Measurements from ENCODE around the gene S100A2.

Gene S100A2

GRCh38 chr1:153610811-153611301, 45.2 kb upstream of the S100A2 start:
- Histone ChIP-seq H3K9me3 (replicated peaks in 1 of 2; ENCODE audit: control insufficient read depth in 2 of 2, insufficient read depth in 1 of 2, low read depth in 1 of 2, low read length in 2 of 2) (no peaks in the 10 kb centered on the region), H3K79me1 (ENCODE audit: low read depth, low read length) (no peaks in the 10 kb centered on the region), H3K4me1 (ENCODE audit: control insufficient read depth in 2 of 2, insufficient read depth in 1 of 2, low read depth in 1 of 2, low read length in 2 of 2) (peaks cover 21 to 28% of the 10 kb centered on the region in 2 donors), H3K36me3 (replicated peaks in 1 of 2; ENCODE audit: control insufficient read depth in 2 of 2, insufficient read depth in 2 of 2, low read length in 2 of 2) (no peaks in the 10 kb centered on the region), H3K4me2 (ENCODE audit: insufficient read depth, low read length, poor library complexity, severe bottlenecking) (no peak overlapping the region), H4K8ac (ENCODE audit: low read depth, low read length) (no peak overlapping the region), H4K91ac (ENCODE audit: low read depth, low read length, poor library complexity) (no peak overlapping the region), H2BK5ac (ENCODE audit: low read length) (no peak overlapping the region), H2BK120ac (ENCODE audit: low read depth, low read length) (no peak overlapping the region), H3K4me3 (ENCODE audit: low read length in 2 of 2) (no peak overlapping the region), H2BK15ac (ENCODE audit: low read length) (no peak overlapping the region), H2AFZ (ENCODE audit: low read length) (no peak overlapping the region), H3K27me3 (ENCODE audit: control insufficient read depth in 3 of 3, insufficient read depth in 3 of 3, low read depth in 1 of 3, low read length in 3 of 3) (no peaks in the 10 kb centered on the region), H3K9ac (ENCODE audit: low read depth, low read length, poor library complexity) (no peak overlapping the region), H3K4ac (ENCODE audit: low read length) (no peak overlapping the region), H3K14ac (ENCODE audit: low read length) (no peak overlapping the region), H3K23ac (ENCODE audit: low read depth, low read length, poor library complexity) (no peak overlapping the region), H3K27ac (replicated peaks; ENCODE audit: low read length) (no peak overlapping the region), H3K18ac (ENCODE audit: low read length) (no peak overlapping the region), H2AK5ac (ENCODE audit: low read depth, low read length) (peak overlapping the region; percentile 22), H2BK12ac (ENCODE audit: low read length) (no peak overlapping the region)
- DNase-seq (ENCODE audit: low spot score) = no peak
- WGBS, 2 donors (ENCODE audit: extremely low coverage in 2 of 2, insufficient read length in 2 of 2, insufficient replicate concordance in 1 of 2) = no CpG with 5 or more reads among the region's 7 CpGs

- Histone ChIP-seq H3K14ac (ENCODE audit: low read length) (no peak overlapping the region), H3K27me3 (ENCODE audit: control insufficient read depth in 3 of 3, insufficient read depth in 3 of 3, low read depth in 1 of 3, low read length in 3 of 3) (no peaks in the 10 kb centered on the region), H3K4me2 (ENCODE audit: insufficient read depth, low read length, poor library complexity, severe bottlenecking) (no peak overlapping the region), H2AFZ (ENCODE audit: low read length) (no peak overlapping the region), H2AK5ac (ENCODE audit: low read depth, low read length) (no peak overlapping the region), H3K9ac (ENCODE audit: low read depth, low read length, poor library complexity) (no peak overlapping the region), H3K79me1 (ENCODE audit: low read depth, low read length) (no peaks in the 10 kb centered on the region), H2BK5ac (ENCODE audit: low read length) (no peak overlapping the region), H3K4me1 (ENCODE audit: control insufficient read depth in 2 of 2, insufficient read depth in 1 of 2, low read depth in 1 of 2, low read length in 2 of 2) (peaks cover 21 to 28% of the 10 kb centered on the region in 2 donors), H3K23ac (ENCODE audit: low read depth, low read length, poor library complexity) (no peak overlapping the region), H4K91ac (ENCODE audit: low read depth, low read length, poor library complexity) (no peak overlapping the region), H3K36me3 (replicated peaks in 1 of 2; ENCODE audit: control insufficient read depth in 2 of 2, insufficient read depth in 2 of 2, low read length in 2 of 2) (no peaks in the 10 kb centered on the region), H3K18ac (ENCODE audit: low read length) (no peak overlapping the region), H3K27ac (replicated peaks; ENCODE audit: low read length) (no peak overlapping the region), H2BK120ac (ENCODE audit: low read depth, low read length) (no peak overlapping the region), H3K4ac (ENCODE audit: low read length) (no peak overlapping the region), H4K8ac (ENCODE audit: low read depth, low read length) (no peak overlapping the region), H3K9me3 (replicated peaks in 1 of 2; ENCODE audit: control insufficient read depth in 2 of 2, insufficient read depth in 1 of 2, low read depth in 1 of 2, low read length in 2 of 2) (no peaks in the 10 kb centered on the region), H2BK12ac (ENCODE audit: low read length) (no peak overlapping the region), H2BK15ac (ENCODE audit: low read length) (no peak overlapping the region), H3K4me3 (ENCODE audit: low read length in 2 of 2) (no peak overlapping the region)
- no CpG with 5 or more reads among the region's 4 CpGs for WGBS, 2 donors (ENCODE audit: extremely low coverage in 2 of 2, insufficient read length in 2 of 2, insufficient replicate concordance in 1 of 2)
- DNase-seq (ENCODE audit: low spot score) = no peak
These were observed 44.7 kb upstream of the S100A2 start for GRCh38 chr1:153610334-153610733.

DNA sequence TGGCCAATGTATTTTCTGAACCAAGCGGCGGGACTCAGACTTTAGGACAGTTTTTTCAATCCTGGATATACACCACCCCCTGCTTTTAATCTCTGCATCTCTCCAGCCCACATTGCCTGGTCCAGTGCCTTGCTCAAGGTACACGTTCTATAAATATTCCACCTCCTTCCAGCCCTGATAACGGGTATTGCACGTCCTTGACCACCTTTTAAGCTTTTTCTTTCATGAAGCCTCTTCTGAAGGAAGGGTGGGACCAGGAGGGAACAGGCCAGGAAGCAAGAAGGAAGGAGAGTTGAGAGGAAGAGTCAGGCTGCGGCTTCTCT, 43.9 kb upstream of the S100A2 start:
- Histone ChIP-seq H3K4ac (ENCODE audit: low read length) (no peak overlapping the region), H2BK12ac (ENCODE audit: low read length) (no peak overlapping the region), H3K9me3 (replicated peaks in 1 of 2; ENCODE audit: control insufficient read depth in 2 of 2, insufficient read depth in 1 of 2, low read depth in 1 of 2, low read length in 2 of 2) (no peaks in the 10 kb centered on the region), H3K79me1 (ENCODE audit: low read depth, low read length) (no peaks in the 10 kb centered on the region), H3K4me1 (ENCODE audit: control insufficient read depth in 2 of 2, insufficient read depth in 1 of 2, low read depth in 1 of 2, low read length in 2 of 2) (peaks cover 21 to 28% of the 10 kb centered on the region in 2 donors), H3K27ac (replicated peaks; ENCODE audit: low read length) (no peak overlapping the region), H3K36me3 (replicated peaks in 1 of 2; ENCODE audit: control insufficient read depth in 2 of 2, insufficient read depth in 2 of 2, low read length in 2 of 2) (no peaks in the 10 kb centered on the region), H2BK5ac (ENCODE audit: low read length) (peak overlapping the region; percentile 4), H3K23ac (ENCODE audit: low read depth, low read length, poor library complexity) (no peak overlapping the region), H2BK15ac (ENCODE audit: low read length) (no peak overlapping the region), H4K91ac (ENCODE audit: low read depth, low read length, poor library complexity) (no peak overlapping the region), H2AFZ (ENCODE audit: low read length) (peak overlapping the region; percentile 90), H4K8ac (ENCODE audit: low read depth, low read length) (no peak overlapping the region), H3K14ac (ENCODE audit: low read length) (no peak overlapping the region), H3K9ac (ENCODE audit: low read depth, low read length, poor library complexity) (no peak overlapping the region), H3K4me2 (ENCODE audit: insufficient read depth, low read length, poor library complexity, severe bottlenecking) (no peak overlapping the region), H3K18ac (ENCODE audit: low read length) (no peak overlapping the region), H3K4me3 (ENCODE audit: low read length in 2 of 2) (no peak overlapping the region), H2AK5ac (ENCODE audit: low read depth, low read length) (no peak overlapping the region), H3K27me3 (ENCODE audit: control insufficient read depth in 3 of 3, insufficient read depth in 3 of 3, low read depth in 1 of 3, low read length in 3 of 3) (no peaks in the 10 kb centered on the region), H2BK120ac (ENCODE audit: low read depth, low read length) (no peak overlapping the region)
- DNase-seq (ENCODE audit: low spot score) = no peak
- no CpG with 5 or more reads among the region's 6 CpGs for WGBS, 2 donors (ENCODE audit: extremely low coverage in 2 of 2, insufficient read length in 2 of 2, insufficient replicate concordance in 1 of 2)

GRCh38 chr1:153608742-153609584, 43.3 kb upstream of the S100A2 start:
- Histone ChIP-seq H2BK12ac (ENCODE audit: low read length) (no peak overlapping the region), H3K9me3 (replicated peaks in 1 of 2; ENCODE audit: control insufficient read depth in 2 of 2, insufficient read depth in 1 of 2, low read depth in 1 of 2, low read length in 2 of 2) (no peaks in the 10 kb centered on the region), H3K18ac (ENCODE audit: low read length) (peak overlapping the region; percentile 69), H2BK5ac (ENCODE audit: low read length) (peak overlapping the region; percentile 47), H3K4me2 (ENCODE audit: insufficient read depth, low read length, poor library complexity, severe bottlenecking) (no peak overlapping the region), H3K9ac (ENCODE audit: low read depth, low read length, poor library complexity) (no peak overlapping the region), H4K91ac (ENCODE audit: low read depth, low read length, poor library complexity) (no peak overlapping the region), H3K4ac (ENCODE audit: low read length) (no peak overlapping the region), H3K27me3 (ENCODE audit: control insufficient read depth in 3 of 3, insufficient read depth in 3 of 3, low read depth in 1 of 3, low read length in 3 of 3) (no peaks in the 10 kb centered on the region), H2BK15ac (ENCODE audit: low read length) (peak overlapping the region; percentile 32), H3K36me3 (replicated peaks in 1 of 2; ENCODE audit: control insufficient read depth in 2 of 2, insufficient read depth in 2 of 2, low read length in 2 of 2) (no peaks in the 10 kb centered on the region), H4K8ac (ENCODE audit: low read depth, low read length) (no peak overlapping the region), H3K79me1 (ENCODE audit: low read depth, low read length) (no peaks in the 10 kb centered on the region), H2AFZ (ENCODE audit: low read length) (peak overlapping the region; percentile 90), H3K14ac (ENCODE audit: low read length) (peak overlapping the region; percentile 27), H3K4me1 (ENCODE audit: control insufficient read depth in 2 of 2, insufficient read depth in 1 of 2, low read depth in 1 of 2, low read length in 2 of 2) (peaks cover 21 to 28% of the 10 kb centered on the region in 2 donors), H2AK5ac (ENCODE audit: low read depth, low read length) (peak overlapping the region; percentile 73), H3K23ac (ENCODE audit: low read depth, low read length, poor library complexity) (no peak overlapping the region), H3K4me3 (ENCODE audit: low read length in 2 of 2) (peak overlapping the region in 1 of 2 donors; percentile 28), H3K27ac (replicated peaks; ENCODE audit: low read length) (peak overlapping the region; percentile 5), H2BK120ac (ENCODE audit: low read depth, low read length) (no peak overlapping the region)
- DNase-seq (ENCODE audit: low spot score) = peak; percentile 33
- no CpG with 5 or more reads among the region's 19 CpGs for WGBS, 2 donors (ENCODE audit: extremely low coverage in 2 of 2, insufficient read length in 2 of 2, insufficient replicate concordance in 1 of 2)

All from neuronal stem cell (in vitro differentiated cells).